HK-2 (cell line): ENCODE results near the gene LHFPL6.
A peak's percentile ranks its signal among the peaks of the same experiment; 100 is the strongest.

Experiments
- DNase-seq: peaks from one replicate; pipeline ENCODE4 v3.0.0-alpha.2; 2018; ENCODE audit not compliant: unreplicated experiment

LHFPL6 gene

GRCh38 chr13:39462906-39463305 lies 140.1 kb downstream of the LHFPL6 start:
- no peak for DNase-seq

DNA sequence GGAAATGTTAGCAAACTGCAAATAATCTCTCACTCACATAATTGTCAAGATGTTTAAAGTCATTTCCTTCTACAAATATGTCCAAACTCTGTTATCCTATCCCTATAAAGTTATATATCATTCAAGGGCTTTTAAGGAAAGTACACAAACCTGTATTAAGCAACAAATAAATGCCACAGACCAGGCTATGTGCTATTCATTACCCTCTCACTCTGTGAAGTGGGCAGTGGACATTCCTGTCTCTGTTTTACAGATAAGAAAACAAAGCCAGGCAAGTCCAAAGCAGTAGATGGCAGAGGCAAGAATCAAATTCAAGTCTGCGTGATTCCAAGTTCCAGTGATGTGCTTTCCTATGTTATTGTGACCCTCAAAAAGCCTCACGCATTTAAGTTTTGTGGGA lies 140.6 kb downstream of the LHFPL6 start:
- DNase-seq: no peak

- no peak for DNase-seq
These were observed 141.2 kb downstream of the LHFPL6 start for GRCh38 chr13:39461685-39462266.

DNA sequence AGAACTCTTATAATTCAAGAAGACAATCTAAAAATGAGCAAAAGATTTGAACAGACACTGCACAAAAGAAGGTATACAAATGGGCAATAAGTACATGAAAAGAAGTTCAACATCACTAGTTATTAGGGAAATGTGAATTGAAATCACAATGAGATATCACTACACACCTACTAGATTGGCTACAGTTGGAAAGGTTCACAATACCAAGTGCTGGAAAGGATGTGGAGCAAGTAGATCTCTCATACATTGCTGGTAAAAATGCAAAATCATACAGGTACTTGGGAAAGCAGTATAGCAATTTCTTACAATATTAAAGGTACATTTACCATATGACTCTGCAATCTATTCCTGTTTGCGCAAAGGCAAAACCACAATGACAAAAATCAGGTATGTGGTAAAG lies 145.7 kb downstream of the LHFPL6 start:
- no peak for DNase-seq

- DNase-seq: no peak
These were observed 147.3 kb downstream of the LHFPL6 start for GRCh38 chr13:39455521-39456175.

DNA sequence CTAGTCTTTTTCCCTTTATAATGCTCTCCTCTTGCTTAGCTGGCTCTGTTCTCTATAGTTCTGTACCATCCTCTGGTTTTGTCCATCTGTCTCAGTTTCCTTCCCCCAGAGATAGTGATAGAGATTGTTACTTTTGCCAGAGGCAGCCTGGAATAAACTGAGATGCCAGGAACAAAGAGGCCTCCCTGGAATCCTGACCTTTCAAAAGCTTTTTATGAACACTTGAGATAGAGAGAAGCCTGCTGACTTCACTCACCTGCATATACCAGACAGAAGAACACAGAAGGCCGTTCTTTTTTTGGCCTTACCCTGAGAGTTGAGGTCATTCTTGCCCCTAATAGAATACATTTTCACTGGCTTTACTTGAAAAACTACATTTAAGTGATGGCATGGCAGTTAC lies 150.2 kb downstream of the LHFPL6 start:
- no peak for DNase-seq

DNA sequence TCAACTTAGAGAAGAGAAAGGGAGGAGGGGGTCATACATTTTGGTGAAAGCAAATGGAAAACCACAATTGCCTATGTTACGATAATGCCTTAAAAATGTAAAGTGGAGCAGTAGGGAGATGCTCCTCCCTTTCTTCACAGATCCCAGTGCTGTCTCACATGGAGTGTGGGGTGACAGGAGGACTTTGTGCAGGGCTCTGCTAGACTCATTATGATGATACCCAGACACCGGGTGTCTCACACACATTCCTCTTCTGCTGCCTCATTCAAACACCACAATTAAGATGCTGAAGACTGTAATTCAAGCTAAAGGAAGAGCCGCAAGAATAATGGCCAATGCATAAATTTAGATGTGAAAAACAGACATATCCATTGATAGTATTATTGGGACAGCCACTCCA lies 150.6 kb downstream of the LHFPL6 start:
- no peak for DNase-seq

DNA sequence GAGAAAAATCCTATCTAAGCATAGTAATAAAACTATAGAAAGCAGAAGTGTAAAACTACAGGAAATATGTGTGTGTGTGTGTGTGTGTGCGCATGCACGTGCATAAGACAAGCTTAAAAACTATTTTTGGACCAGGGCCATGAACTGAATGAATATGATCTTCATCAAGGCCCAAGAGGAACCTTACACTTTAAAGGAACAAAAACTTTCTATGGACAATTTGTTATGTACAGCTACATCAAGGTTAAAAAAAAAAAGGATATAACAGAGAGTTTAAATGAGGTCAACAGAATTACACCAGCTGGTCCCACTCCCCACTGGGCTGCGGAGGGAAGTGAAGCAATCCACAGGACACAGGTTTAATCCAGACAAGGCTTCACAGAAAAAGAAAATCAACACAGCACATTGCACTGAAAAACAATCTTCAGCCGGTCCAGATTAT lies 151.1 kb downstream of the LHFPL6 start:
- DNase-seq: no peak

GRCh38 chr13:39451301-39451700 lies 151.7 kb downstream of the LHFPL6 start:
- no peak for DNase-seq

- DNase-seq: no peak
These were observed 152.8 kb downstream of the LHFPL6 start for GRCh38 chr13:39450176-39450575.

DNA sequence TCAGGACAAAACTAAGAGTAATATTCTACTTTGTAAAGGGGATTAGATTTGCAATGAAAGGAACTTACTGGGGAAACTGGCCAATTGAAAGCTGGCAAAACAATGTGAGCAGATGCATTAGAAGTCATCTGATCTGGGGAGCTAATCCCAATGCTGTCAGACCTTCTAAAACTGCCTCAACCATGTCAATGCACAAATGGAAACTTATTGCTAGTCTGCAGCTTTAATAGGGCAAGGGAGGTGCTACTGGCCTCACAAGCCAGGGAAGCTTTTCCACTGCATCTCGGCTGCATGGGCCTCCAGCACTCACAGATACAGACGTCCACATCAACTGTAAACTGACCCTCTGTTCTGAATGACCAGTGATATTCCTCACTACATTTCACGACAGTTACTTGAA lies 154.2 kb downstream of the LHFPL6 start:
- no peak for DNase-seq

- no peak for DNase-seq
These were observed 156.1 kb downstream of the LHFPL6 start for GRCh38 chr13:39446865-39447264.

DNA sequence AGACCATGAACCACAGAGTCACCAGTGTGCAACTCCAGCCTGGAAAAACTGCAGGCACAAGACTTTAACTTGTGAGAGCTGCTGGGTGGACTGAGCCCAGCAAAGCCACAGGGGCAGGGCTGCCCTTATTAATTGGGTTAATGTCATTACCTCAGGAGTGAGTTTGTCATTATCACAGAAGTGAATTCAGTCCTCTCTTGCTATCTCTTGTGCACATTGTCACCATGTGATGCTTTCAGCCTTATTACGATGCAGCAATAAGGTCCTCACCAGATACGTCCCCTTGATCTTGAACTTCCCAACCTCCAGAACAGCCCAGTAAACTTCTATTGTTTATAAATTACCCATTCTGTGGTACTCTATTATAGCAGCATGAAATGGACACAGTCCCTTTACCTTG lies 158.1 kb downstream of the LHFPL6 start:
- no peak for DNase-seq

- no peak for DNase-seq
These were observed 169.3 kb downstream of the LHFPL6 start for GRCh38 chr13:39433651-39434050.

DNA sequence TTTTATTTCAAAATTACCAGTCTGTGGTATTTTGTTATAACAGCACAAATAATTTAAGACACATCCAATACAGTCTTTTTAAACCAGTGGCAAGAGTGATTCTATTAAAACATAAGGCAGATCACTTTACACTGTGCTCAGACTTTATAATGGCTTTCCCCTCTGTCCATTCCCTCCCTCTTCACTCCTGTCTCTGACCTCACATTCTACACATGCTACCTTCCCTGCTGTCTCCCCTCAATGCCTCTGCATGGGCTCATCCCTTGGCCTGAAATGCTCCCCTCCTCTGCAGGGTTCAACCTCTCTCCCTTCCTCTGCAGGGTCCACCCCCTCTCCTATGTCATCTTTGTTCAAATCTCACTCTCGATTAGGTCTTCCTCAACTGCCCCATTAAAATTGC lies 170.8 kb downstream of the LHFPL6 start:
- no peak for DNase-seq

DNA sequence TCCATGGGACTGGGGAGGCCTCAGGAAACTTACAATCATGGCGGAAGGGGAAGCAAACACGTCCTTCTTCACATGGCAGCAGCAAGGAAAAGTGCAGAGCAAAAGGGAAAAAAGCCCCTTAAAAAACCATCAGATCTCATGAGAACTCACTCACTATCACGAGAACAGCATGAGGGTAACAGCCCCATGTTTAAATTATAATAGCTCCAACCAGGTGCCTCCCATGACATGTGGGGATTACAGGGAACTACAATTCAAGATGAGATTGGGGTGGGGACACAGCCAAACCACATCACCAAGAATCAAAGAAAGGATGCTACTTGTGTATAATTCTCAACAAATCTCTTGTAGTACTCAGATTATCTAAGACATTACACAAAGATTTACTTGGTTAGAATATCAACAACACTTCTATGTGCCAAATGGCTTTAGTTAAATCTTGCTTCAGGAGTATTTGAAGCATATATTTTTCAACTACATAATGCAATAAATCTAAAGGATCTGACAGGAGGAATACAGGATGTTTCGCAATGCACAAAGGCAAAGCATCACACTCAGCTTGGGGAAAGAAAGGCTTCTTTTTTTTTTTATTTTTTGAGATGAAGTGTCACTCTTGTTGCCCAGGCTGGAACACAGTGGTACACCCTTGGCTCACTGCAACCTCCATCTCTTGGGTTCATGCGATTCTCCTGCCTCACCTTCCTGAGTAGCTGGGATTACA lies 180.0 kb downstream of the LHFPL6 start:
- no peak for DNase-seq

DNA sequence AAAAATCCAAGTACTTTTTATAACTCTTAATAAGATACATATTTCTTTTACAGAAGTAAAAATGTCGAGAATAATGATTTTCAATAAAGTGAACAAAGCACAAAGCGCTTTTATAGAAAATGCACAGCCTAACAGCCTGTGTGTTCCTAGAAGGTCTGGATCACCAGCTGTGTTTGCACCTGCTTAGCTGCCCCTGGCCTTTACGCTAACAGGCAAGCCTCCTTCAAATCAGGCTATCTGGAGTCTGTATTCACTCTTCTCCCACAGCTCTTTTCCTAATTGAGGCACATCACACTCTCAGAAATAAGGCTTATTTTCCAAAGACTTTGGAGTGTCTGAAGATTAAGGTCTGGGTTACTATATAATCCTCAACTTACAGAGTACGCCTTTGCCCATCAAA lies 183.1 kb downstream of the LHFPL6 start:
- no peak for DNase-seq

DNA sequence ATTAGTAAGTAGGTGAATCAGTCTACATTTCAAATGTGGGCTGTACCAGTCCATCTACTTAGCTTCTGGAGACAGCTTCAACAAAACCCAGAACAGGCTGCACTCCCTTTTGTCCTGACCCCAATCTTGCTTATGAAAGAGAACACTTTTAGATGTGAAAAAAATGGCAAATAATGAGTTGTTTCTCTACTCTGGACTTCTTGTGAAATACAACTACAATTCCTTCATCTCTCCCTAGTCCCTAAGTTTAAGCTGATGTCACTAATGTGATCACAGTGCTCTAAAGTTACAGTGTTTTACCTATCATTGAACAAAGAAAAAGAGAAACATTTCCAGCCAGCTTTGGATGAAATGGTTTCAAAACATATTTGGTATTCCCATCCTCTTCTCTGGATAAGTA lies 183.9 kb downstream of the LHFPL6 start:
- DNase-seq: no peak

DNA sequence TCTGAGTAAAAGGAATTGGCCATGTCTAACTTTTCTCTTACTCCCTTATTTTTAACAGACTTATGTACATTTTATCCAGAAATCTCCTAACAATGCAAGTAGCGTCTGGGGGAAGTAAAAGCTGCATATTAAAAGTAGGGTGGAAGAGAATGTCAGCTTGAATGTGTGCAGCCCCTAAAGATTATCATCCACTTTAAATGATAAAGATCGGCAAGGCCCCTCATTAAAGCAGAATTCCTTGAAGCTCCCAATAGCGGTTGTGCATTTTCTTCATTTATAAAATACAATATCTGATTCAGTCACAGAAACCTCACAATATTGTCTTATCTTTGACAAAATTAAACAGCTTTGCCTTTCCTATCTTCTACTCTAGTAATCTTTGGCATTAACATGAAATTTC lies 184.6 kb downstream of the LHFPL6 start:
- no peak for DNase-seq

- DNase-seq: peak; percentile 33
These were observed 185.3 kb downstream of the LHFPL6 start for GRCh38 chr13:39417643-39418042.

DNA sequence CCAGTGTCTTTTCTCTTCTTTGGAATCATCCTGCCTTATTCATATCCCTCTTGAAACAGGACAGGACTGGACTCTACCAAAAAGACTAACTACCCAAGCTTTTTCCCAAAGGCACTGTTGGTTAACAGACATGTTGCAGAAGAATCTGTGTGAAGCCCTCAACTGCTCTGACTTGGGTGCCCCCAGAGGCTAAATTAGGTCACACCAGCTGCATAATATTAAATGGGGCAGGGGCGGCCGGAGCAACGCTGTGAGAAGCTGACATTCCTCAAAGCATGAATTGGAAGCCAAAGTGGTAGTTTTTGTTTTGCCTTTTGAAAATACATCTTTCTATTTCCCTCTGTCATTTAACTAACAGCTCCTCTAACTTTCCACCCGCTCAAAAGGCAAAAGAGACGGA lies 185.9 kb downstream of the LHFPL6 start:
- DNase-seq: no peak

GRCh38 chr13:39415008-39415802 lies 187.8 kb downstream of the LHFPL6 start:
- DNase-seq: peak; percentile 4
